Ascending aorta (tissue), 2 donors: ENCODE results near the gene FADS6. TPM values are rescaled to one million over a fixed set of nuclear protein-coding genes. Genes with fewer than 3 reads are reported as not detected.

Experiments
- DNase-seq, 2 donors: peaks; one replicate each; pipeline ENCODE4 v3.0.0-alpha.2; 2019; ENCODE audit warnings: low spot score in 2 of 2
- H3K27ac ChIP-seq, 2 donors: fragments of 200-600 bp; sonication (generic); one replicate each; pipeline ENCODE4 v1.5.1; 2016 to 2017; ENCODE audit warnings: mild to moderate bottlenecking in 1 of 2
- H3K27me3 ChIP-seq: fragments of 200-600 bp; sonication (generic); one replicate; pipeline ENCODE4 v1.5.1; 2017
- H3K36me3 ChIP-seq, 2 donors: fragments of 200-600 bp; sonication (generic); one replicate each; pipeline ENCODE4 v1.5.1; 2016
- H3K4me1 ChIP-seq, 2 donors: fragments of 200-600 bp; sonication (generic); one replicate each; pipeline ENCODE4 v1.5.1; 2016 to 2017; ENCODE audit warnings: mild to moderate bottlenecking in 1 of 2
- H3K4me3 ChIP-seq, 2 donors: fragments of 200-600 bp; sonication (generic); one replicate each; pipeline ENCODE4 v1.5.1; 2016 to 2017; ENCODE audit warnings: mild to moderate bottlenecking in 1 of 2
- H3K9me3 ChIP-seq, 2 donors: fragments of 200-600 bp; sonication (generic); one replicate each; pipeline ENCODE4 v1.5.1; 2016
- CTCF ChIP-seq, 3 experiments: fragments of 200-600 bp in 2 of 3; fragments of 450-650 bp in 1 of 3; sonication (generic) in 2 of 3; IDR thresholded peaks; one replicate each; pipeline ENCODE4 v1.5.1; 2016 to 2019; ENCODE audit warnings: antibody characterized with exemption in 3 of 3, mild to moderate bottlenecking in 1 of 3, moderate library complexity in 1 of 3
- intact Hi-C: fragments of 100-400 bp; cut with DNase I; formaldehyde crosslinking; loops from one replicate; pipeline ENCODE4 v1.15.1; 2023
- total RNA-seq: library from RNA; depleted of rRNA; stranded (reverse); fragments of >200 nt; gene quantifications from one replicate; pipeline ENCODE4 v1.1.0, GENCODE V29; 2016

The FADS6 gene
- not detected for total RNA-seq

- TF ChIP-seq CTCF (IDR thresholded peaks at IDR 0.05): no peak
- H3K4me3 ChIP-seq: peak within 1 kb of the TSS; percentile 48 to 54
- no peaks in the 10 kb centered on the region for H3K9me3 ChIP-seq
- intact Hi-C loops: no loop called here
- no peak for DNase-seq
- H3K27me3 ChIP-seq: peaks cover 12% of the 10 kb centered on the region
- H3K27ac ChIP-seq: no peak within 1 kb of the TSS
- H3K36me3 ChIP-seq: no peaks in the 10 kb centered on the region
- peaks cover 0 to 7% of the 10 kb centered on the region in 2 donors for H3K4me1 ChIP-seq
Measured at GRCh38 chr17:74892974-74893911, at the start of gene FADS6. Gene FADS6 (minus strand): TSS chr17:74893633. CDS start chr17:74893595, 38 bp downstream.

- DNase-seq: no peak
- H3K27ac ChIP-seq: no peak overlapping the region
- no peaks in the 10 kb centered on the region for H3K4me1 ChIP-seq
- no peak for TF ChIP-seq CTCF (IDR thresholded peaks at IDR 0.05)
- no peak overlapping the region for H3K4me3 ChIP-seq
- H3K27me3 ChIP-seq: peaks cover 5% of the 10 kb centered on the region
- no peaks in the 10 kb centered on the region for H3K9me3 ChIP-seq
- no peaks in the 10 kb centered on the region for H3K36me3 ChIP-seq
- intact Hi-C loops: no loop called here
Measured at GRCh38 chr17:74941128-74941725, 47.8 kb upstream of the FADS6 start.

- DNase-seq: no peak
- H3K9me3 ChIP-seq: no peaks in the 10 kb centered on the region
Measured at GRCh38 chr17:74939534-74939933, 46.1 kb upstream of the FADS6 start.

GRCh38 chr17:74938194-74938950 lies 44.9 kb upstream of the FADS6 start:
- TF ChIP-seq CTCF (IDR thresholded peaks at IDR 0.05): no peak
- no peak overlapping the region for H3K27ac ChIP-seq
- H3K9me3 ChIP-seq: no peaks in the 10 kb centered on the region
- peaks cover 19% of the 10 kb centered on the region for H3K27me3 ChIP-seq
- DNase-seq: no peak
- no peaks in the 10 kb centered on the region for H3K36me3 ChIP-seq
- H3K4me3 ChIP-seq: no peak overlapping the region
- intact Hi-C loops: no loop called here
- peaks cover 0 to 5% of the 10 kb centered on the region in 2 donors for H3K4me1 ChIP-seq

More at GRCh38 chr17:74939534-74939933, 46.1 kb upstream of the FADS6 start:
- Histone ChIP-seq H3K27me3 (peaks cover 19% of the 10 kb centered on the region), H3K4me1 (peaks cover 0 to 5% of the 10 kb centered on the region in 2 donors), H3K27ac (no peak overlapping the region), H3K4me3 (no peak overlapping the region), H3K36me3 (no peaks in the 10 kb centered on the region)
- intact Hi-C loops: no loop called here
- TF ChIP-seq CTCF (IDR thresholded peaks at IDR 0.05): no peak
